Progenitor cell of endocrine pancreas (in vitro differentiated cells): ENCODE results near the gene RPN2. TPM values are rescaled to one million over a fixed set of nuclear protein-coding genes. Genes with fewer than 3 reads are reported as not detected.

ENCODE experiments used
- DNase-seq: peaks from one replicate; pipeline ENCODE4 v3.0.0; 2021; ENCODE audit warnings: low spot score; ENCODE audit not compliant: unreplicated experiment
- H3K27ac Mint-ChIP-seq: 2 replicates; pipeline ENCODE4 v1.8.0; 2021; ENCODE audit warnings: mild to moderate bottlenecking, moderate library complexity, mixed read lengths
- H3K27me3 Mint-ChIP-seq: 2 replicates; pipeline ENCODE4 v1.8.0; 2021; ENCODE audit warnings: mixed read lengths
- H3K36me3 Mint-ChIP-seq: 2 replicates; pipeline ENCODE4 v1.8.0; 2022; ENCODE audit warnings: mixed read lengths; ENCODE audit not compliant: insufficient read depth
- H3K4me1 Mint-ChIP-seq: 2 replicates; pipeline ENCODE4 v1.8.0; 2021; ENCODE audit warnings: low read depth, mixed read lengths
- H3K4me3 Mint-ChIP-seq: 2 replicates; pipeline ENCODE4 v1.8.0; 2021; ENCODE audit warnings: low read depth, mild to moderate bottlenecking, moderate library complexity, mixed read lengths
- H3K9me3 Mint-ChIP-seq: 2 replicates; pipeline ENCODE4 v1.8.0; 2021; ENCODE audit warnings: low read depth, mixed read lengths
- CTCF ChIP-seq: fragments of 200-600 bp; sonication (generic); IDR thresholded peaks from one replicate; pipeline ENCODE4 v1.5.0; 2021; ENCODE audit warnings: antibody characterized with exemption, mild to moderate bottlenecking; ENCODE audit not compliant: unreplicated experiment
- total RNA-seq: library from RNA; stranded (reverse); gene quantifications from 2 replicates; pipeline ENCODE4 v1.2.1, GENCODE V29; 2021

Gene RPN2
- total RNA-seq, 1 donor from 2014 or later = 213 TPM

- DNase-seq = no peak
- H3K4me3 Mint-ChIP-seq = no peak overlapping the region
- peaks cover 7% of the 10 kb centered on the region for H3K27me3 Mint-ChIP-seq
- peak overlapping the region; percentile 35 for H3K27ac Mint-ChIP-seq
- H3K36me3 Mint-ChIP-seq = no peaks in the 10 kb centered on the region
- H3K9me3 Mint-ChIP-seq = no peaks in the 10 kb centered on the region
- TF ChIP-seq CTCF = no peak
- peaks cover 32% of the 10 kb centered on the region for H3K4me1 Mint-ChIP-seq
Measured at GRCh38 chr20:37259865-37260264, 80.7 kb downstream of the RPN2 start.

- Mint-ChIP-seq H3K27me3 (peaks cover 7% of the 10 kb centered on the region), H3K9me3 (no peaks in the 10 kb centered on the region), H3K4me3 (no peak overlapping the region)
Measured at GRCh38 chr20:37260923-37261322, 81.8 kb downstream of the RPN2 start.

GRCh38 chr20:37261714-37262113 is 82.6 kb downstream of the RPN2 start, which contains the start of gene GHRH:
GHRH (minus strand) TSS chr20:37261814; CDS start chr20:37256889, 4,925 bp downstream.
- Mint-ChIP-seq H3K36me3 (no peaks in the 10 kb centered on the region), H3K9me3 (no peaks in the 10 kb centered on the region), H3K4me3 (no peak within 1 kb of the TSS), H3K27me3 (peaks cover 7% of the 10 kb centered on the region), H3K4me1 (peaks cover 32% of the 10 kb centered on the region), H3K27ac (peak within 1 kb of the TSS; percentile 5)
- DNase-seq = no peak
- TF ChIP-seq CTCF = no peak

More at GRCh38 chr20:37260923-37261322, 81.8 kb downstream of the RPN2 start:
- Mint-ChIP-seq H3K4me1 (peaks cover 32% of the 10 kb centered on the region), H3K27ac (no peak overlapping the region), H3K36me3 (no peaks in the 10 kb centered on the region)
- TF ChIP-seq CTCF = no peak
- DNase-seq = no peak

- no peak for TF ChIP-seq CTCF
- no peaks in the 10 kb centered on the region for H3K36me3 Mint-ChIP-seq
- H3K9me3 Mint-ChIP-seq = no peaks in the 10 kb centered on the region
- DNase-seq = no peak
- H3K27ac Mint-ChIP-seq = peak overlapping the region; percentile 5
- H3K4me1 Mint-ChIP-seq = peaks cover 32% of the 10 kb centered on the region
- no peak overlapping the region for H3K4me3 Mint-ChIP-seq
- H3K27me3 Mint-ChIP-seq = peaks cover 10% of the 10 kb centered on the region
Measured at GRCh38 chr20:37262505-37262904, 83.4 kb downstream of the RPN2 start.

GRCh38 chr20:37263686-37264085 is 84.6 kb downstream of the RPN2 start:
- H3K27ac Mint-ChIP-seq = no peak overlapping the region
- DNase-seq = no peak
- no peak overlapping the region for H3K4me3 Mint-ChIP-seq
- H3K36me3 Mint-ChIP-seq = no peaks in the 10 kb centered on the region
- H3K4me1 Mint-ChIP-seq = peaks cover 32% of the 10 kb centered on the region
- H3K9me3 Mint-ChIP-seq = no peaks in the 10 kb centered on the region
- peaks cover 7% of the 10 kb centered on the region for H3K27me3 Mint-ChIP-seq
- no peak for TF ChIP-seq CTCF
